Measurements from ENCODE around the gene EML4. TPM values are rescaled to one million over a fixed set of nuclear protein-coding genes. Genes with fewer than 3 reads are reported as not detected.

EML4 gene
- total RNA-seq, 2 donors from 2014 or later, result 4.4 to 9.3 TPM

DNA sequence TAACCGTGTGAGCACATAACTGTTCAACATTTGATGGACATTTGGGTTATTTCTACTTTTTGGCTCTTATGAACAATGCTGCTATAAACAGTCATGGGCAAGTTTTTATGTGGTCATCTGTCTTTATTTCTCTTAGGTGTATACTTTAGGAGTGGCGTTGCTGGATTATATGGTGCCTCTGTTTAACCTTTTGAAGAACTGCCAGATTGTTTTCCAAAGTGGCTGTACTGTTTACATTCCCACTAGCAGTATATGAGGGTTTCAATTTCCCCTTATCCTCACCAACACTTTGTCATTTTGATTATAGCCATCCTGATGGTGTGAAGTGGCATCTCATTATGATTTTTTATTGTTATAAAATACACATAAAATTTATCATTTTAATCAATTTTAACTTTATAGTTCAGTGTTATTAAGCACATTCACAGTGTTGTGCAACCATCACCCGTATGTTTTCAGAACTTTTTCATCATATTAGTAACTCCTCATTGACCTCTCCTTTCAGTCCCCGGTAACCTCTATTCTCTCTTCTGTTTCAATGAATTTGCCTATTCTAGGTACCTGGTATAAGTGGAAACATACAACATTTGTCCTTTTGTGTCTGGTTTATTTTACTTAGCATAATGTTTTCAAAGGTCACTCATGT is 55.4 kb downstream of the EML4 start:
- no peak for DNase-seq (ENCODE audit: low spot score)
- H3K9me3 ChIP-seq, result no peaks in the 10 kb centered on the region
- H3K4me3 ChIP-seq, result no peak overlapping the region
- peaks cover 0 to 10% of the 10 kb centered on the region in 2 donors for H3K4me1 ChIP-seq
- H3K27ac ChIP-seq, result no peak overlapping the region
- no peaks in the 10 kb centered on the region for H3K36me3 ChIP-seq
- H3K27me3 ChIP-seq, result no peaks in the 10 kb centered on the region
- TF ChIP-seq, protein P1, sequence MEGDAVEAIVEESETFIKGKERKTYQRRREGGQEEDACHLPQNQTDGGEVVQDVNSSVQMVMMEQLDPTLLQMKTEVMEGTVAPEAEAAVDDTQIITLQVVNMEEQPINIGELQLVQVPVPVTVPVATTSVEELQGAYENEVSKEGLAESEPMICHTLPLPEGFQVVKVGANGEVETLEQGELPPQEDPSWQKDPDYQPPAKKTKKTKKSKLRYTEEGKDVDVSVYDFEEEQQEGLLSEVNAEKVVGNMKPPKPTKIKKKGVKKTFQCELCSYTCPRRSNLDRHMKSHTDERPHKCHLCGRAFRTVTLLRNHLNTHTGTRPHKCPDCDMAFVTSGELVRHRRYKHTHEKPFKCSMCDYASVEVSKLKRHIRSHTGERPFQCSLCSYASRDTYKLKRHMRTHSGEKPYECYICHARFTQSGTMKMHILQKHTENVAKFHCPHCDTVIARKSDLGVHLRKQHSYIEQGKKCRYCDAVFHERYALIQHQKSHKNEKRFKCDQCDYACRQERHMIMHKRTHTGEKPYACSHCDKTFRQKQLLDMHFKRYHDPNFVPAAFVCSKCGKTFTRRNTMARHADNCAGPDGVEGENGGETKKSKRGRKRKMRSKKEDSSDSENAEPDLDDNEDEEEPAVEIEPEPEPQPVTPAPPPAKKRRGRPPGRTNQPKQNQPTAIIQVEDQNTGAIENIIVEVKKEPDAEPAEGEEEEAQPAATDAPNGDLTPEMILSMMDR (IDR thresholded peaks at IDR 0.05), result no peak

DNA sequence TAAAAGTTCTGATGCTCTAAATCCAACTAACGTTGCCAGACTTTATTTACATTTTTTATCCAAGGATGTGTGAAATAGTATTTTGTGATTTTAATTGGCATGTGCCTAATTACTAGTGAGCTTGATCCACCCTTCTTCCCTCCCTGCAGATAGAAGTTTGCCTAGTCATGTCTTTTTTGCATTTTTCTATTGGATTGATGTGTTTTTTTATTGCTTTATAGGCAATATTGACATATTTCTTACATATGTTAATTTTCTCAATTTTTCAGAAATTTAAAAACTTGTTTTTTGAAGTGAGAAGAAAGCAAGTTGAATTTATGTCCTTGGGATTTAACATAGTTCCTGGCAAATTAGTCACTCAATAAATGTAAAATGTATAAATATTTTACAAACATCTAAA is 56.4 kb downstream of the EML4 start:
- H3K27ac ChIP-seq, result no peak overlapping the region
- H3K4me1 ChIP-seq, result peaks cover 0 to 10% of the 10 kb centered on the region in 2 donors
- no peaks in the 10 kb centered on the region for H3K36me3 ChIP-seq
- H3K4me3 ChIP-seq, result no peak overlapping the region
- TF ChIP-seq, protein P1 (IDR thresholded peaks at IDR 0.05), result no peak
- no peaks in the 10 kb centered on the region for H3K9me3 ChIP-seq
- H3K27me3 ChIP-seq, result no peaks in the 10 kb centered on the region
- DNase-seq (ENCODE audit: low spot score), result no peak

DNA sequence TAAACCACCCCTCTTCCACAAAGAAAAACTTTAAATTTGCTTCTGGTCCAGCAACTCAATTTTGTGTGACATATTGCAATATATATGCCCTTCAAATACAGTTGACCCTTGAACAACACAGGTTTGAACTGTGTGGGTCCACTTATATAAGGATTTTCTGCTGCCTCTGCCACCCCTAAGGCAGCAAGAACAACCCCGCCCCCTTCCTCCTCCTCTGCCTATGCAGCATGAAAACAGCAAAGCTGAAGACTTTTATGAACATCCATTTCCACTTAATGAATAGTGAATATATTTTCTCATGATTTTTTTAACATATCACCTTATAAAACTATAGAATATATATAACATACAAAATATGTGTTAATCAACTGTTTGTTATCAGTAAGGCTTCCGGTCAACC is 58.3 kb downstream of the EML4 start:
- Histone ChIP-seq H3K4me3 (no peak overlapping the region), H3K9me3 (no peaks in the 10 kb centered on the region), H3K27ac (no peak overlapping the region), H3K36me3 (no peaks in the 10 kb centered on the region), H3K4me1 (peaks cover 0 to 10% of the 10 kb centered on the region in 2 donors), H3K27me3 (no peaks in the 10 kb centered on the region)
- TF ChIP-seq, protein P1 (IDR thresholded peaks at IDR 0.05), result no peak
- no peak for DNase-seq (ENCODE audit: low spot score)

DNA sequence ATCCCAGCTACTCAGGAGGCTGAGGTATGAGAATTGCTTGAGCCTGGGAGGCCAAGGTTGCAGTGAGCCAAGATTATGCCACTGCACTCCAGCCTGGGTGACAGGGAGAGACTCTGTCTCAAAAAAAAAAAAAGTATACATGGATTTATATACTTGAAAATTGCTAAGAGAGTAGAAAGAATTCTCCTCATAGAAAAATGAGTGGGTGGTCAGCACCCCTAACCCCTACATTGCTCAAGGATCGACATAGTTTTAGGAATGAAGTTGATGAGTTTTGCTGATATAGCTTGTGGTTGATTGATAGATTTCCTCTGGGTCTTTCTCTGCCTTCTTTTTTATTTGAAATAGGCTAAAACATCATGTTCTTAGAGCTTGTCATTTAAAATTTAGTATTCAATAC is 58.9 kb downstream of the EML4 start:
- H3K4me1 ChIP-seq, result peaks cover 0 to 10% of the 10 kb centered on the region in 2 donors
- H3K36me3 ChIP-seq, result no peaks in the 10 kb centered on the region
- no peaks in the 10 kb centered on the region for H3K27me3 ChIP-seq
- TF ChIP-seq, protein P1 (IDR thresholded peaks at IDR 0.05), result no peak
- no peak for DNase-seq (ENCODE audit: low spot score)
- no peak overlapping the region for H3K4me3 ChIP-seq
- H3K27ac ChIP-seq, result no peak overlapping the region
- H3K9me3 ChIP-seq, result no peaks in the 10 kb centered on the region

DNA sequence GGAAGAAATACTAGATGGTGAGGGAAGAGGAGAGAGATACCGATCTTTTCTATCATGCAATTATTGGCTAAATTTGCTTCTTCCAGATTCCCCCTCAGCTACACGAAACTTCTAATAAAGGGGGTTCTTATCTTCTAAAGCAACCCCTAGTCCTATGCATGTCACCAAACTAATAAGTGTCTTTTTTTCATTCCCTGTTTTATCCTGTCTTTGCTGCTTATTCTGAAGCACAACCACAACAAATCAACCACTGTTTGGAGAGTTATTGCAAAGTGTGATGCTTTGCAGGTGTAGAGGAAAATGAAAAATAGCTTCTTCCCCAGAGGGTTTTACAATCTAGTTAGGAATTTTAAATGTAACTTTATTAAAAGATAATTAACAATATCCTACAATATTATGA is 60.8 kb downstream of the EML4 start:
- TF ChIP-seq, protein P1 (IDR thresholded peaks at IDR 0.05), result no peak
- peaks cover 0 to 12% of the 10 kb centered on the region in 2 donors for H3K4me1 ChIP-seq
- H3K27me3 ChIP-seq, result no peaks in the 10 kb centered on the region
- H3K36me3 ChIP-seq, result no peaks in the 10 kb centered on the region
- H3K4me3 ChIP-seq, result no peak overlapping the region
- H3K9me3 ChIP-seq, result no peaks in the 10 kb centered on the region
- H3K27ac ChIP-seq, result no peak overlapping the region
- no peak for DNase-seq (ENCODE audit: low spot score)

DNA sequence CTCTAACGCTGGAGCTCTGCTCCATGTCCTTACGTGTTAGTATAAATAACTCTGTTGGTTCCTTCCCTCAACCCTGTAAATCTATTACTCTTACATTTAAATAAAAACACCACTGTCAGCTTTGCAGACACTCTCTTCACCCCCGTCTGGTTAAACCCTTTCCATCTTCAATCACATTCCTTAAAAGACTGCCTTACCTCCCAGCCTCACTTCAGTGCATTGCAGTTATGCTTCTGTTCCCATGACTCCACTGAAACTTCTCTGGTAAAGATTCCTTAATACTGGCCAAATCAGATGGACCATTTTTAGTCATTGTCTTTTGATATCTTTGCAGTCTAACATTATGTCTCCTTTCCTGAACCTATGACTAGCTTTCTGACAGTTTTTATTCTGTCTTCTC is 61.7 kb downstream of the EML4 start:
- Histone ChIP-seq H3K36me3 (no peaks in the 10 kb centered on the region), H3K27ac (no peak overlapping the region), H3K27me3 (no peaks in the 10 kb centered on the region), H3K4me1 (peaks cover 0 to 12% of the 10 kb centered on the region in 2 donors), H3K9me3 (no peaks in the 10 kb centered on the region), H3K4me3 (no peak overlapping the region)
- no peak for DNase-seq (ENCODE audit: low spot score)
- TF ChIP-seq, protein P1 (IDR thresholded peaks at IDR 0.05), result no peak
